Loucy (cell line): Measurements from ENCODE around the gene ARSG.
A peak's percentile ranks its signal among the peaks of the same experiment; 100 is the strongest.

Source experiments
- CTCF ChIP-seq: fragments of 200-600 bp; sonication (generic); conservative IDR thresholded peaks from 2 replicates; pipeline ENCODE4 v1.5.1; 2014; ENCODE audit warnings: mild to moderate bottlenecking, antibody characterized with exemption, low read length
- EZH2phosphoT487 ChIP-seq: fragments of 200-600 bp; IDR thresholded peaks from 2 replicates; pipeline ENCODE4 v1.6.1; 2018; ENCODE audit warnings: antibody characterized with exemption, mild to moderate bottlenecking, moderate library complexity, borderline replicate concordance

GRCh38 chr17:68462381-68463210 is 171.3 kb downstream of the ARSG start:
- TF ChIP-seq CTCF (peak; percentile 72), EZH2phosphoT487 (no peak)
